GM21529 (cell line): ENCODE results near the gene ATP2B2.
"Not testable (repeated sequence)": the region's sequence is repeated elsewhere in the genome, so short reads cannot be mapped to it uniquely, and the experiment has no call there.

Experiments used
- ATAC-seq: cut with Tn5 transposase; IDR thresholded peaks from one replicate; pipeline ENCODE4 v1.9.1; 2021; ENCODE audit not compliant: unreplicated experiment

The ATP2B2 gene

GRCh38 chr3:10505050-10505790, at the start of gene ATP2B2:
TSS of gene ATP2B2 (minus strand) at chr3:10505586. CDS start at chr3:10449543, 56,043 bp downstream.
- no peak for ATAC-seq

GRCh38 chr3:10554746-10555145, 49.4 kb upstream of the ATP2B2 start:
- ATAC-seq, result no peak

- ATAC-seq, result no peak
These were observed 48.8 kb upstream of the ATP2B2 start for GRCh38 chr3:10554236-10554611.

- ATAC-seq, result no peak
These were observed 48.3 kb upstream of the ATP2B2 start for GRCh38 chr3:10553591-10554235.

GRCh38 chr3:10552631-10552943, 47.2 kb upstream of the ATP2B2 start:
- ATAC-seq, result no peak

- ATAC-seq, result no peak
These were observed 46.6 kb upstream of the ATP2B2 start for GRCh38 chr3:10551821-10552630.

- ATAC-seq, result no peak
These were observed 45.8 kb upstream of the ATP2B2 start for GRCh38 chr3:10551139-10551538.

GRCh38 chr3:10550705-10551104, 45.3 kb upstream of the ATP2B2 start:
- ATAC-seq, result no peak

GRCh38 chr3:10549617-10550230, 44.3 kb upstream of the ATP2B2 start:
- ATAC-seq, result no peak

- no peak for ATAC-seq
These were observed 43.6 kb upstream of the ATP2B2 start for GRCh38 chr3:10548992-10549391.

GRCh38 chr3:10547841-10548783, 42.7 kb upstream of the ATP2B2 start:
- no peak for ATAC-seq

- no peak for ATAC-seq
These were observed 42.0 kb upstream of the ATP2B2 start for GRCh38 chr3:10547413-10547812.

- ATAC-seq, result no peak
These were observed 41.5 kb upstream of the ATP2B2 start for GRCh38 chr3:10546820-10547263.

GRCh38 chr3:10546181-10546624, 40.8 kb upstream of the ATP2B2 start:
- no peak for ATAC-seq

GRCh38 chr3:10542518-10542917, 37.1 kb upstream of the ATP2B2 start:
- ATAC-seq, result no peak

- ATAC-seq, result not testable (repeated sequence)
These were observed 35.0 kb upstream of the ATP2B2 start for GRCh38 chr3:10540347-10540746.

GRCh38 chr3:10534066-10534465, 28.7 kb upstream of the ATP2B2 start:
- no peak for ATAC-seq

GRCh38 chr3:10533737-10534023, 28.3 kb upstream of the ATP2B2 start:
- ATAC-seq, result no peak

GRCh38 chr3:10532939-10533736, 27.8 kb upstream of the ATP2B2 start:
- no peak for ATAC-seq

GRCh38 chr3:10531031-10531430, 25.6 kb upstream of the ATP2B2 start:
- ATAC-seq, result no peak
